ENCODE results near the gene THSD7B. TPM values are rescaled to one million over a fixed set of nuclear protein-coding genes. Genes with fewer than 3 reads are reported as not detected.

Gene THSD7B
- total RNA-seq, 1 donor from 2014 or later, result 9.8 TPM

- H3K27me3 Mint-ChIP-seq, result no peaks in the 10 kb centered on the region
- H3K4me3 Mint-ChIP-seq, result no peak overlapping the region
- no peaks in the 10 kb centered on the region for H3K9me3 Mint-ChIP-seq
- no peak overlapping the region for H3K27ac Mint-ChIP-seq
- H3K36me3 Mint-ChIP-seq, result no peaks in the 10 kb centered on the region
- H3K4me1 Mint-ChIP-seq (ENCODE audit: unreplicated experiment), result no peaks in the 10 kb centered on the region
- TF ChIP-seq CTCF (conservative IDR thresholded peaks at IDR 0.05), result no peak
- DNase-seq (ENCODE audit: extremely low spot score, unreplicated experiment), result no peak
These were observed 758.6 kb downstream of the THSD7B start for GRCh38 chr2:137523931-137524330.

- Mint-ChIP-seq H3K27me3 (no peaks in the 10 kb centered on the region), H3K4me3 (no peak overlapping the region), H3K9me3 (no peaks in the 10 kb centered on the region)
These were observed 759.8 kb downstream of the THSD7B start for GRCh38 chr2:137525132-137525531.

DNA sequence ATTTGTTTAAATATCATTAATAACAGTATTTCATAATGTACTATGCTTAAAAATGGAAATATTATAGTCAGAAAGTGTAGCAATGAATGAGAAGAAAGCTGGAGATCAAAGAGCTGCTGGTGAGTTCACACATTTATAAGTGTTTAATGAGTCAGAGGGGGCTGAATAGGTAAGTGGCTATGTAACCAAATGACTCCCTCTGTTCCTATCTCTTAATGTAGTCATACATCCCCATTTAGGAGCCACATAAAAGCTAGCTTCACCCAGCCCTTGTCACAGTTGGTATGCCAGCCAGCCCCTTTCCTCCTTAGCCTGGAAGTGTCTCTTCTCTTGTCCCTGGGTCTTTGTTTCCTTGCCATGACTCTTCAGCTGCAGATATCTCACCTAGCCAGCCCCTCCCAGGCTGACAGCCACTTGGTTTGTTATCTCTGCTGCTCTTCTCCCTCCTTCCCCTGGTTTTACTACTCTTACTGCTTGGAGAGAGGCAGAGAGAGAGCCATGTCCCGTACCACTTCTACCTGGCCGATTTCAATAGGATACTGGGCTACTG is 760.4 kb downstream of the THSD7B start:
- Mint-ChIP-seq H3K27me3 (no peaks in the 10 kb centered on the region), H3K27ac (no peak overlapping the region), H3K9me3 (no peaks in the 10 kb centered on the region), H3K36me3 (no peaks in the 10 kb centered on the region), H3K4me1 (ENCODE audit: unreplicated experiment) (no peaks in the 10 kb centered on the region), H3K4me3 (no peak overlapping the region)
- DNase-seq (ENCODE audit: extremely low spot score, unreplicated experiment), result no peak
- no peak for TF ChIP-seq CTCF (conservative IDR thresholded peaks at IDR 0.05)

More at GRCh38 chr2:137525132-137525531, 759.8 kb downstream of the THSD7B start:
- no peak for TF ChIP-seq CTCF (conservative IDR thresholded peaks at IDR 0.05)
- Mint-ChIP-seq H3K36me3 (no peaks in the 10 kb centered on the region), H3K4me1 (ENCODE audit: unreplicated experiment) (no peaks in the 10 kb centered on the region), H3K27ac (no peak overlapping the region)
- DNase-seq (ENCODE audit: extremely low spot score, unreplicated experiment), result no peak

- no peaks in the 10 kb centered on the region for H3K9me3 Mint-ChIP-seq
- H3K36me3 Mint-ChIP-seq, result no peaks in the 10 kb centered on the region
- H3K27ac Mint-ChIP-seq, result no peak overlapping the region
- no peak for TF ChIP-seq CTCF (conservative IDR thresholded peaks at IDR 0.05)
- DNase-seq (ENCODE audit: extremely low spot score, unreplicated experiment), result no peak
- H3K4me1 Mint-ChIP-seq (ENCODE audit: unreplicated experiment), result no peaks in the 10 kb centered on the region
- H3K4me3 Mint-ChIP-seq, result no peak overlapping the region
- no peaks in the 10 kb centered on the region for H3K27me3 Mint-ChIP-seq
These were observed 770.6 kb downstream of the THSD7B start for GRCh38 chr2:137535897-137536296.

DNA sequence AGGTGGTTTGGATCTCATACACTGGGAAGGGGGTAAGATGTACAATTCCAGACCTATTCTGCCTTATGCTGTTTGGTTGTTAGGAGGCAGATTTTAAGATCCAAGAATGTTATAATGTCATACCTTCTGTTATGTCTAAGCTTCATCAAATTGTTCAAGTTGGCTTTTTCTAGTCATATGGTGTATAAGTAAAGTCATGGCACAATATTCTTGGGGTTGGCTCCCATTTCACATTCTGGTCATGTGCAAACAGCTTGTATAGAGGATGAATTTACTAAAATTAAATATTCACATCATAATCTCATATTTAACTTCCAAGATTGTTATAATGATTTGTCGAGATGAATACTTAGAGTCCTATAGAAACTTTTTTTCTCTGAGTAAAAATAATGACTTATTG is 774.0 kb downstream of the THSD7B start:
- no peaks in the 10 kb centered on the region for H3K36me3 Mint-ChIP-seq
- no peak overlapping the region for H3K27ac Mint-ChIP-seq
- H3K4me3 Mint-ChIP-seq, result no peak overlapping the region
- no peak for TF ChIP-seq CTCF (conservative IDR thresholded peaks at IDR 0.05)
- no peaks in the 10 kb centered on the region for H3K27me3 Mint-ChIP-seq
- no peaks in the 10 kb centered on the region for H3K9me3 Mint-ChIP-seq
- no peaks in the 10 kb centered on the region for H3K4me1 Mint-ChIP-seq (ENCODE audit: unreplicated experiment)
- DNase-seq (ENCODE audit: extremely low spot score, unreplicated experiment), result no peak

DNA sequence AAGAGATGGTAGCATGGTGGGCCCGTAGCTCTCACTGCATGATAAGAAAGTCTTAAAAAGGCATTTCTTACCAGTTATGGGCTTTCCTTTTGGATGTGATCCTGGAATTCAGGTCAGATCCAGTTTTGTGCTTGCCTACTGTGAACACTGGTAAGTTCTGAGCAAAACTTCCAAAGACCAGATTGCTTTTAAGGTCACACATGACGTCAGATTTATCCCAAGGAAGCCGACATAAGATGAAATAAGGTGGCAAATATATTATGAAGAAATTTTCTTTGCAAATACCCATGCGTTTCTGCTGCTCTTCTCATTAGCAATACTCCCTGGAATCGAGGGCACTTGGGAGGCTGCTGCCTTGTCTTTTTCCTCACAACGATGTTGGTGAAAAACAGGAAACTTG is 782.5 kb downstream of the THSD7B start:
- DNase-seq (ENCODE audit: extremely low spot score, unreplicated experiment), result no peak
- Mint-ChIP-seq H3K36me3 (no peaks in the 10 kb centered on the region), H3K4me3 (no peak overlapping the region), H3K9me3 (no peaks in the 10 kb centered on the region), H3K27me3 (no peaks in the 10 kb centered on the region), H3K27ac (no peak overlapping the region), H3K4me1 (ENCODE audit: unreplicated experiment) (no peaks in the 10 kb centered on the region)
- TF ChIP-seq CTCF (conservative IDR thresholded peaks at IDR 0.05), result no peak

Measured in type B pancreatic cell (in vitro differentiated cells).